Mucosa of gallbladder (tissue), 1 donor: ENCODE measurements around the gene ZNF613. TPM values are rescaled to one million over a fixed set of nuclear protein-coding genes. Genes with fewer than 3 reads are reported as not detected.

ENCODE experiments used
- total RNA-seq: library from RNA; stranded (reverse); gene quantifications from one replicate; pipeline ENCODE4 v1.2.1, GENCODE V29; 2021
- donor health status: DM: no; HTN: no; CAD: no.

Gene ZNF613
- total RNA-seq, 1 donor from 2014 or later: 7.9 TPM

Other genes starting within 250 kb of the ZNF613 start
- 29.3 TPM for gene SPACA6, start 234.1 kb upstream of the ZNF613 start, total RNA-seq
- 0.12 TPM for gene HAS1, start 203.5 kb upstream of the ZNF613 start, total RNA-seq
- gene FPR1, start 175.6 kb upstream of the ZNF613 start, total RNA-seq: 9.3 TPM
- not detected for gene FPR2, start 166.3 kb upstream of the ZNF613 start, total RNA-seq
- 7.0 TPM for gene FPR3, start 132.3 kb upstream of the ZNF613 start, total RNA-seq
- gene ZNF577, start 39.5 kb upstream of the ZNF613 start, total RNA-seq: 16.8 TPM
- 13.9 TPM for gene ZNF649, start 22.5 kb upstream of the ZNF613 start, total RNA-seq
- gene ZNF350, start 59.4 kb downstream of the ZNF613 start, total RNA-seq: 12.8 TPM
- gene ZNF615, start 80.7 kb downstream of the ZNF613 start, total RNA-seq: 12.2 TPM
- gene ZNF614, start 100.9 kb downstream of the ZNF613 start, total RNA-seq: 8.7 TPM
- 15.1 TPM for gene ZNF432, start 121.4 kb downstream of the ZNF613 start, total RNA-seq
- gene ZNF841, start 168.3 kb downstream of the ZNF613 start, total RNA-seq: 25.5 TPM
- 13.4 TPM for gene ZNF616, start 212.5 kb downstream of the ZNF613 start, total RNA-seq
- gene ZNF836, start 244.1 kb downstream of the ZNF613 start, total RNA-seq: 16.7 TPM